Ovary (tissue), 3 donors: ENCODE results near the gene ABCA2.

Source experiments
- EP300 ChIP-seq: sonication (generic); formaldehyde crosslinking; IDR thresholded peaks from one replicate; pipeline ENCODE4 v1.6.1; 2017; ENCODE audit warnings: antibody characterized with exemption
- TF ChIP-seq, protein P1 (sequence below), 3 donors: fragments of 450-650 bp in 2 of 3; fragments of 200-600 bp in 1 of 3; IDR thresholded peaks; one replicate each; pipeline versions ENCODE4 v1.5.1 to v1.8.0; 2016 to 2022; ENCODE audit warnings: antibody characterized with exemption in 3 of 3, mild to moderate bottlenecking in 1 of 3
- donor health status: DM: no; HTN: no; CAD: no.

DNA sequence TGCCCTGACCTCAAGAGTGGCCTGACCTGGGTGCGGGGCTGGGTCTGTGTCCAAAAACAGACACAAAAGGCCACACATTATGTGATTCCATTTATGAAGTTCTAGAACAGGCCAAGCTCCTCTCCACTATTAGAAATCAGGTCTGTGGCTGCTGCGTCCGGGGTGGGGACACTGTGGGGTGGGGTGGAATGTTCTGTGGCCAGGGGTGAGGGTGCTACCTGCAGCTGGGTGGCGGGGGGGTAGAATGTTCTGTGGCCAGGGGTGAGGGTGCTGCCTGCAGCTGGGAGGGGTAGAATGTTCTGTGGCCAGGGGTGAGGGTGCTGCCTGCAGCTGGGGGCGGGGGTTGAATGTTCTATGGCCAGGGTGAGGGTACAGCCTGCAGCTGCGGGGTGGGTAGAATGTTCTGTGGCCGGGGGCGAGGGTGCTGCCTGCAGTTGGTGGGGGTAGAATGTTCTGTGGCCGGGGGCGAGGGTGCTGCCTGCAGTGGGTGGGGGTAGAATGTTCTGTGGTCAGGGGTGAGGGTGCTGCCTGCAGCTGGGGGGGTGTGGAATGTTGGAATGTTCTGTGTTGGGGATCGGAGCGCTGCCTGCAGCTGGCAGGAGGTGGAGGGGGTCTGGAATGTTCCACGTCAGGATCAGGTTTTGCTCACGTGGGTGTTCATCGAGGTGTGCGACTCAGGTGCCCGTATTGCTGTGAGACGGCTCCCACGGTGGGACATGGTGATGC lies 67.7 kb downstream of the ABCA2 start:
- TF ChIP-seq, protein P1, sequence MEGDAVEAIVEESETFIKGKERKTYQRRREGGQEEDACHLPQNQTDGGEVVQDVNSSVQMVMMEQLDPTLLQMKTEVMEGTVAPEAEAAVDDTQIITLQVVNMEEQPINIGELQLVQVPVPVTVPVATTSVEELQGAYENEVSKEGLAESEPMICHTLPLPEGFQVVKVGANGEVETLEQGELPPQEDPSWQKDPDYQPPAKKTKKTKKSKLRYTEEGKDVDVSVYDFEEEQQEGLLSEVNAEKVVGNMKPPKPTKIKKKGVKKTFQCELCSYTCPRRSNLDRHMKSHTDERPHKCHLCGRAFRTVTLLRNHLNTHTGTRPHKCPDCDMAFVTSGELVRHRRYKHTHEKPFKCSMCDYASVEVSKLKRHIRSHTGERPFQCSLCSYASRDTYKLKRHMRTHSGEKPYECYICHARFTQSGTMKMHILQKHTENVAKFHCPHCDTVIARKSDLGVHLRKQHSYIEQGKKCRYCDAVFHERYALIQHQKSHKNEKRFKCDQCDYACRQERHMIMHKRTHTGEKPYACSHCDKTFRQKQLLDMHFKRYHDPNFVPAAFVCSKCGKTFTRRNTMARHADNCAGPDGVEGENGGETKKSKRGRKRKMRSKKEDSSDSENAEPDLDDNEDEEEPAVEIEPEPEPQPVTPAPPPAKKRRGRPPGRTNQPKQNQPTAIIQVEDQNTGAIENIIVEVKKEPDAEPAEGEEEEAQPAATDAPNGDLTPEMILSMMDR (IDR thresholded peaks at IDR 0.05), result no peak
- no peak for TF ChIP-seq EP300
